Measurements from ENCODE around the gene EPS8L2. TPM values are rescaled to one million over a fixed set of nuclear protein-coding genes. Genes with fewer than 3 reads are reported as not detected.

EPS8L2 gene
- total and polyA plus RNA-seq, 2 of the 4 experiments (the other 2 are of a cell fraction): 17.2 to 39.4 TPM

DNA sequence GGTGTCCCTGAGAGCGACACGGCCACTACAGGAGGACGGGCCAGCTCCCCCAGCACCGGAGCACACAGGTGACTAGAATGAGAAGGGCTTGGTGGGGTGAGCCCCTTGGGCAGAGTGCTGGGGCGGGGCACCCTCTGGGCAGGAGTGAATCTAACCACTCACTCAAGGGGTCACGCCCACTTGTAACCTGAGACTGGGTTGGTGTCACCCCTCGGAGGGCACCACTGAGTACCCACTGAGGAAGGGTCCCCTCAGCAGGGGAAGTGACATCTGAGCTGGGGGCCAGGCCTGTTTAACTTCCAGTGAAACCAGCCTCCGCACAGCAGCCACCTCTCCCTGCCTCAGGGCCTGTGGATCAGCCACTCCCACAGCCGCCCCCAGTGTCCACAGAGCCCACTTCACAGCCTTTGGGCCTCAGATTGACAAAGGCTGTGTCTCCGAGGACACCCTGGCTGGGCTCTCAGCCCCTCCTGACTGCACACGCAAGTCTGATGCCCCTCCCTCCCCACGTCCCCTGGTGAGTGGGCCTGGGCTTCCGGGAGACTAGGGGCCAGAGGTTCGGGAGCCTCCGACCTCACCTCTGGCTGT, 65.7 kb downstream of the EPS8L2 start:
- H2BK15ac ChIP-seq (ENCODE audit: low read depth, low read length): no peak overlapping the region
- no peaks in the 10 kb centered on the region for H3K27me3 ChIP-seq (ENCODE audit: control insufficient read depth, insufficient read depth, low read length)
- H2AK5ac ChIP-seq (ENCODE audit: low read depth, low read length): no peak overlapping the region
- no peak overlapping the region for H3K14ac ChIP-seq (replicated peaks; ENCODE audit: low read depth, low read length)
- H4K8ac ChIP-seq (ENCODE audit: low read depth in 2 of 2, low read length in 2 of 2): no peak overlapping the region
- peaks cover 9% of the 10 kb centered on the region for H3K4me1 ChIP-seq (ENCODE audit: control insufficient read depth, insufficient read depth, low read length)
- 91% methylated on average over 6 of the region's 15 CpGs; no CpG with 5 or more reads in 1 of the 2 experiments for WGBS, 2 experiments (ENCODE audit: extremely low coverage in 2 of 2, insufficient read length in 1 of 2)
- DNase-seq (no peak), ATAC-seq (ENCODE audit: low read depth) (no peak)
- peaks cover 65% of the 10 kb centered on the region for H4K20me1 ChIP-seq (ENCODE audit: insufficient read depth, low read length)
- ChIA-PET CTCF (no interaction called here), POLR2A (ENCODE audit: unreplicated experiment) (interaction anchor here (0.5 kb wide), 1 partner anchor 32 kb away, joined by 7 read pairs; no protein-coding TSS in a partner anchor)
- dilution Hi-C loops (cut with HindIII; ENCODE audit: low sequenced_read_pairs, unreplicated experiment): no loop called here
- no peak overlapping the region for H2BK20ac ChIP-seq (ENCODE audit: low read depth, low read length)
- peaks cover 46% of the 10 kb centered on the region for H3K36me3 ChIP-seq (ENCODE audit: control insufficient read depth, insufficient read depth, low read length)
- H3K23ac ChIP-seq (ENCODE audit: low read depth, low read length): no peak overlapping the region
- no peaks in the 10 kb centered on the region for H3K9me3 ChIP-seq (ENCODE audit: control insufficient read depth, insufficient read depth, low read length)
- H3K4me3 ChIP-seq (ENCODE audit: insufficient read depth, low read depth, low read length): no peak overlapping the region
- intact Hi-C loops (cut with micrococcal nuclease): no loop called here
- H3K4me2 ChIP-seq (ENCODE audit: low read depth, low read length): no peak overlapping the region
- H4K91ac ChIP-seq (ENCODE audit: insufficient read depth, low read depth, low read length): no peak overlapping the region
- no peak overlapping the region for H2AFZ ChIP-seq (replicated peaks; ENCODE audit: low read length, poor library complexity)
- no peak overlapping the region for H3K9ac ChIP-seq (ENCODE audit: low read depth, low read length)
- H2AK9ac ChIP-seq (replicated peaks; ENCODE audit: low read depth, low read length, poor library complexity): no peak overlapping the region
- H3K79me1 ChIP-seq (ENCODE audit: low read depth in 1 of 2, low read length in 2 of 2): peaks cover 9 to 62% of the 10 kb centered on the region in 2 experiments
- H3K18ac ChIP-seq (ENCODE audit: low read depth, low read length): no peak overlapping the region
- BruUV-seq (replicated peaks): no TSS peak
- no peak overlapping the region for H2BK120ac ChIP-seq (ENCODE audit: low read depth, low read length)
- in situ Hi-C loops (cut with MboI; ENCODE audit: low sequenced_read_pairs): no loop called here
- no peak overlapping the region for H3K27ac ChIP-seq (ENCODE audit: insufficient read depth, low read length)
- H3K56ac ChIP-seq (ENCODE audit: extremely low read depth, insufficient read depth, low read length): no peak overlapping the region
- no peak overlapping the region for H2BK5ac ChIP-seq (ENCODE audit: low read depth, low read length, poor library complexity, severe bottlenecking)
- no peak for TF ChIP-seq RCOR1 (IDR thresholded peaks at IDR 0.05; ENCODE audit: insufficient replicate concordance, low read length)
- no peak for TF ChIP-seq BHLHE40 (IDR thresholded peaks at IDR 0.05; ENCODE audit: low read depth, low read length)
- TF ChIP-seq, protein P1, sequence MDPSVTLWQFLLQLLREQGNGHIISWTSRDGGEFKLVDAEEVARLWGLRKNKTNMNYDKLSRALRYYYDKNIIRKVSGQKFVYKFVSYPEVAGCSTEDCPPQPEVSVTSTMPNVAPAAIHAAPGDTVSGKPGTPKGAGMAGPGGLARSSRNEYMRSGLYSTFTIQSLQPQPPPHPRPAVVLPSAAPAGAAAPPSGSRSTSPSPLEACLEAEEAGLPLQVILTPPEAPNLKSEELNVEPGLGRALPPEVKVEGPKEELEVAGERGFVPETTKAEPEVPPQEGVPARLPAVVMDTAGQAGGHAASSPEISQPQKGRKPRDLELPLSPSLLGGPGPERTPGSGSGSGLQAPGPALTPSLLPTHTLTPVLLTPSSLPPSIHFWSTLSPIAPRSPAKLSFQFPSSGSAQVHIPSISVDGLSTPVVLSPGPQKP (IDR thresholded peaks at IDR 0.05; ENCODE audit: borderline replicate concordance, low read depth, low read length): no peak
- TF ChIP-seq MAFK (IDR thresholded peaks at IDR 0.05; ENCODE audit: low read depth, low read length): no peak
- TF ChIP-seq, protein P2, sequence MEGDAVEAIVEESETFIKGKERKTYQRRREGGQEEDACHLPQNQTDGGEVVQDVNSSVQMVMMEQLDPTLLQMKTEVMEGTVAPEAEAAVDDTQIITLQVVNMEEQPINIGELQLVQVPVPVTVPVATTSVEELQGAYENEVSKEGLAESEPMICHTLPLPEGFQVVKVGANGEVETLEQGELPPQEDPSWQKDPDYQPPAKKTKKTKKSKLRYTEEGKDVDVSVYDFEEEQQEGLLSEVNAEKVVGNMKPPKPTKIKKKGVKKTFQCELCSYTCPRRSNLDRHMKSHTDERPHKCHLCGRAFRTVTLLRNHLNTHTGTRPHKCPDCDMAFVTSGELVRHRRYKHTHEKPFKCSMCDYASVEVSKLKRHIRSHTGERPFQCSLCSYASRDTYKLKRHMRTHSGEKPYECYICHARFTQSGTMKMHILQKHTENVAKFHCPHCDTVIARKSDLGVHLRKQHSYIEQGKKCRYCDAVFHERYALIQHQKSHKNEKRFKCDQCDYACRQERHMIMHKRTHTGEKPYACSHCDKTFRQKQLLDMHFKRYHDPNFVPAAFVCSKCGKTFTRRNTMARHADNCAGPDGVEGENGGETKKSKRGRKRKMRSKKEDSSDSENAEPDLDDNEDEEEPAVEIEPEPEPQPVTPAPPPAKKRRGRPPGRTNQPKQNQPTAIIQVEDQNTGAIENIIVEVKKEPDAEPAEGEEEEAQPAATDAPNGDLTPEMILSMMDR (conservative IDR thresholded peaks at IDR 0.05; ENCODE audit: low read depth, low read length): no peak
- TF ChIP-seq POLR2A (IDR thresholded peaks at IDR 0.05; ENCODE audit: low read depth, low read length): no peak
- peaks cover 8% of the 10 kb centered on the region; the same call in 1 of the 2 replicates for H3K9me1 ChIP-seq (ENCODE audit: insufficient read depth, low read length)
- no peak overlapping the region for H3K4ac ChIP-seq (ENCODE audit: low read depth, low read length)
- H4K5ac ChIP-seq (ENCODE audit: low read depth, low read length): no peak overlapping the region
